ENCODE data around the gene PRDM11. TPM values are rescaled to one million over a fixed set of nuclear protein-coding genes. Genes with fewer than 3 reads are reported as not detected.
A peak's percentile ranks its signal among the peaks of the same experiment; 100 is the strongest.

PRDM11 gene
- total and polyA plus RNA-seq, 10 of the 15 experiments (the other 5 are each of a cell fraction or from before 2014, with no cell fraction given), result 0.03 to 2.4 (median 0.53) TPM

- no peak for TF ChIP-seq CBX3 (IDR thresholded peaks at IDR 0.05; ENCODE audit: borderline replicate concordance, low read depth)
- no peak for TF ChIP-seq NRF1 (conservative IDR thresholded peaks at IDR 0.05; ENCODE audit: low read depth, low read length)
- TF ChIP-seq ZBED1 (IDR thresholded peaks at IDR 0.05; ENCODE audit: borderline replicate concordance), result no peak
- no peak for TF ChIP-seq SMAD1 (IDR thresholded peaks at IDR 0.05; ENCODE audit: low read depth, partially characterized antibody)
- TF ChIP-seq, protein P1, sequence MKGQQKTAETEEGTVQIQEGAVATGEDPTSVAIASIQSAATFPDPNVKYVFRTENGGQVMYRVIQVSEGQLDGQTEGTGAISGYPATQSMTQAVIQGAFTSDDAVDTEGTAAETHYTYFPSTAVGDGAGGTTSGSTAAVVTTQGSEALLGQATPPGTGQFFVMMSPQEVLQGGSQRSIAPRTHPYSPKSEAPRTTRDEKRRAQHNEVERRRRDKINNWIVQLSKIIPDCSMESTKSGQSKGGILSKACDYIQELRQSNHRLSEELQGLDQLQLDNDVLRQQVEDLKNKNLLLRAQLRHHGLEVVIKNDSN (IDR thresholded peaks at IDR 0.05; ENCODE audit: borderline replicate concordance, extremely low read length, insufficient read depth, low read depth, low read length), result no peak
- TF ChIP-seq, protein P2, sequence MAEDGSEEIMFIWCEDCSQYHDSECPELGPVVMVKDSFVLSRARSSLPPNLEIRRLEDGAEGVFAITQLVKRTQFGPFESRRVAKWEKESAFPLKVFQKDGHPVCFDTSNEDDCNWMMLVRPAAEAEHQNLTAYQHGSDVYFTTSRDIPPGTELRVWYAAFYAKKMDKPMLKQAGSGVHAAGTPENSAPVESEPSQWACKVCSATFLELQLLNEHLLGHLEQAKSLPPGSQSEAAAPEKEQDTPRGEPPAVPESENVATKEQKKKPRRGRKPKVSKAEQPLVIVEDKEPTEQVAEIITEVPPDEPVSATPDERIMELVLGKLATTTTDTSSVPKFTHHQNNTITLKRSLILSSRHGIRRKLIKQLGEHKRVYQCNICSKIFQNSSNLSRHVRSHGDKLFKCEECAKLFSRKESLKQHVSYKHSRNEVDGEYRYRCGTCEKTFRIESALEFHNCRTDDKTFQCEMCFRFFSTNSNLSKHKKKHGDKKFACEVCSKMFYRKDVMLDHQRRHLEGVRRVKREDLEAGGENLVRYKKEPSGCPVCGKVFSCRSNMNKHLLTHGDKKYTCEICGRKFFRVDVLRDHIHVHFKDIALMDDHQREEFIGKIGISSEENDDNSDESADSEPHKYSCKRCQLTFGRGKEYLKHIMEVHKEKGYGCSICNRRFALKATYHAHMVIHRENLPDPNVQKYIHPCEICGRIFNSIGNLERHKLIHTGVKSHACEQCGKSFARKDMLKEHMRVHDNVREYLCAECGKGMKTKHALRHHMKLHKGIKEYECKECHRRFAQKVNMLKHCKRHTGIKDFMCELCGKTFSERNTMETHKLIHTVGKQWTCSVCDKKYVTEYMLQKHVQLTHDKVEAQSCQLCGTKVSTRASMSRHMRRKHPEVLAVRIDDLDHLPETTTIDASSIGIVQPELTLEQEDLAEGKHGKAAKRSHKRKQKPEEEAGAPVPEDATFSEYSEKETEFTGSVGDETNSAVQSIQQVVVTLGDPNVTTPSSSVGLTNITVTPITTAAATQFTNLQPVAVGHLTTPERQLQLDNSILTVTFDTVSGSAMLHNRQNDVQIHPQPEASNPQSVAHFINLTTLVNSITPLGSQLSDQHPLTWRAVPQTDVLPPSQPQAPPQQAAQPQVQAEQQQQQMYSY (CRISPR knock-in tag; IDR thresholded peaks at IDR 0.05), result no peak
- TF ChIP-seq ZNF384 (IDR thresholded peaks at IDR 0.05; ENCODE audit: borderline replicate concordance, low read depth, low read length), result no peak
- no peak for TF ChIP-seq JUND (IDR thresholded peaks at IDR 0.05; ENCODE audit: low read depth, low read length)
- no peak for TF ChIP-seq YBX1 (IDR thresholded peaks at IDR 0.05)
- TF ChIP-seq SRF (IDR thresholded peaks at IDR 0.05; ENCODE audit: low read depth in 2 of 2, low read length in 2 of 2), result no peak
- 0 out of 2 replicates have a peak, but pooled peaks have one; percentile 44 for TF ChIP-seq SMARCA5 (IDR thresholded peaks at IDR 0.05)
- 0 out of 2 replicates have a peak, but pooled peaks have one; percentile 13 for TF ChIP-seq CHD2 (IDR thresholded peaks at IDR 0.05; ENCODE audit: borderline replicate concordance, low read depth, low read length)
- TF ChIP-seq TCF12 (IDR thresholded peaks at IDR 0.05; ENCODE audit: low read depth, low read length), result no peak
- no peak for TF ChIP-seq E4F1 (IDR thresholded peaks at IDR 0.05; ENCODE audit: borderline replicate concordance, partially characterized antibody)
- no peak for TF ChIP-seq CUX1 (IDR thresholded peaks at IDR 0.05; ENCODE audit: insufficient replicate concordance, low read depth, low read length)
- no peak for TF ChIP-seq HDAC2 (IDR thresholded peaks at IDR 0.05)
- TF ChIP-seq CBFB (IDR thresholded peaks at IDR 0.05; ENCODE audit: low read depth), result no peak
These were observed 43.4 kb upstream of the PRDM11 start (continued) for GRCh38 chr11:45102810-45103621.
